GM12873 (cell line): ENCODE data around the gene MUC4.

ENCODE experiments used
- CTCF ChIP-seq: IDR thresholded peaks from 2 replicates; pipeline ENCODE4 v1.5.1; 2012; ENCODE audit warnings: low read depth, mild to moderate bottlenecking, moderate library complexity, low read length, control low read depth; ENCODE audit not compliant: insufficient read depth; ENCODE audit errors: missing control alignments

MUC4 gene

GRCh38 chr3:195701042-195701915 lies 110.5 kb downstream of the MUC4 start:
- TF ChIP-seq CTCF, result no peak

- no peak for TF ChIP-seq CTCF
These were observed 111.4 kb downstream of the MUC4 start for GRCh38 chr3:195700319-195700718.

GRCh38 chr3:195699860-195700259 lies 111.9 kb downstream of the MUC4 start:
- no peak for TF ChIP-seq CTCF

- no peak for TF ChIP-seq CTCF
These were observed 112.3 kb downstream of the MUC4 start for GRCh38 chr3:195699388-195699771.

- TF ChIP-seq CTCF, result no peak
These were observed 112.9 kb downstream of the MUC4 start for GRCh38 chr3:195698647-195699387.

GRCh38 chr3:195698325-195698646 lies 113.4 kb downstream of the MUC4 start:
- no peak for TF ChIP-seq CTCF

- TF ChIP-seq CTCF, result no peak
These were observed 114.0 kb downstream of the MUC4 start for GRCh38 chr3:195697582-195698324.
